ENCODE measurements around the gene SUSD6. TPM values are rescaled to one million over a fixed set of nuclear protein-coding genes. Genes with fewer than 3 reads are reported as not detected.

SUSD6 gene
- total RNA-seq: 21.0 and 22.3 TPM in 2 replicates
- long read RNA-seq, partial matches to known transcripts: 11 of 15 reads
- long read RNA-seq, other reads (novel, unspliced or antisense): 4 of 15 reads

DNA sequence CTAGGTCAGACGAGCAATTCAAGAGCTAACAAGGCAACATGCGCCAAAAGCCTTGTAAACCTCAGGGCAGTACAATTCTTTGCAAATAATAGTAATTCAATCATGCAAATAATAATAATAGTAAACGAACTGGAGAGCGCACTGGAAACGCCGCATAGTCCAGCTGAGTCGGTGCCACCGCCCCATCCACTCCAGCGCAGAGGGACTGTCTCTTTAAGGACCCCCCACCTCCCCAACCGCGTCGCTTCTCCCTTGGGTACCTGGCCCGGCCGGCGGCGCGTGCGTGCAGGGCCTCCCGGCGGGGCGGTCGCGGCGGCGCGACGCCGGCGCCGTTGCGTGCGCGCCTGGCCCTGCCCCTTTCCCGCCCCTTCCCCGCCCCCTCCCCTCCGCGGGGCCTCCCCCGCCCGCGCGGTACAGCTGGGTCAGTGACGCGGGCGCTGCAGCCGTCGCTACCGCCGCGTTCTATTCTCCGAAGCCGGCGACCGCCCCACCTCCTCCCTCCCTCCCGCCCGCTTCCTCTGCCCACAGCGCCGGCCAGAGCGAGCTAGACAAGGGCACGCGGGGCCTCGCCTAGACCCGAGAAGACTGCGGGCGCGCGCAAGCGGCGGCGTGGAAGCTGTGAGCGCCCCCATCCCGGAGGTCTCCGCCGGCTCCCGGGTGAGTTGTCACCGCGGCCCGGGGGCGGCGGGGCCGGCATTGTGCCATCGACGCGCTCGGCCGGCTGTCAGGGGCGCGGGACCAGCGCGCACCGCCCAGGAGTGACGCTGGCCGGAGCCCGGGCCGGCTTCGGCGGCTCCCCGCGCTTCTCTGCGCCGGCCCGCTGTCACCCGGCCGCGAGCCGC, at the start of gene SUSD6:
SUSD6 (plus strand) TSS at position 425 of the 842 bp plus-strand sequence. CDS start 46,997 bp downstream, outside the sequence.
- peaks cover 49% of the 10 kb centered on the region for H3K4me1 Mint-ChIP-seq (ENCODE audit: low read depth)
- peak; percentile 75 for DNase-seq (ENCODE audit: low spot score, unreplicated experiment)
- H3K9me3 Mint-ChIP-seq (ENCODE audit: low read depth): no peaks in the 10 kb centered on the region
- peaks cover 1% of the 10 kb centered on the region for H3K36me3 Mint-ChIP-seq (ENCODE audit: insufficient read depth)
- TF ChIP-seq CTCF (IDR thresholded peaks at IDR 0.05; ENCODE audit: unreplicated experiment): no peak
- H3K27me3 Mint-ChIP-seq: no peaks in the 10 kb centered on the region
- peak within 1 kb of the TSS; percentile 92 for H3K4me3 Mint-ChIP-seq (ENCODE audit: low read depth)
- H3K27ac Mint-ChIP-seq: peak within 1 kb of the TSS; percentile 93

DNA sequence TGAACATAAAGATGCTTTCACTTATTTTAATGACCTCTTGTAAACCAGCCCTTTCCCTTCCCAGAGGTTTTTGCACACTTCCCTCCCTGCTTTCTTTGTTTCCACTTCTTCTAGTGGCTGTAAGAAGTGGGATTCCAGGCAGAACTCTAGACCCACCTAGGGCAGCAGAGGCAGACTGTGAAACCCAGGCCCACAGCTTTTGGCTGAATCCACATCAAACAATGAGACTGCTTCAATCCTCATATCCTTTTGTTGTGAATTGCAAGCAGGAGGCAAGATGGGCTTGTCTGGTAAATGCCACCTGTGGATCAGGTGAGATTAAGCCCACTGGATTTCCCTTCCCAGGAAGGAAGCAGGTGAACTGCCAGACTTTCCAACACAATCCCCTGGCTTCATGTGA, 49.5 kb upstream of the SUSD6 start:
- H3K9me3 Mint-ChIP-seq (ENCODE audit: low read depth): no peaks in the 10 kb centered on the region
- TF ChIP-seq CTCF (IDR thresholded peaks at IDR 0.05; ENCODE audit: unreplicated experiment): no peak
- peaks cover 4% of the 10 kb centered on the region for H3K4me1 Mint-ChIP-seq (ENCODE audit: low read depth)
- H3K27ac Mint-ChIP-seq: no peak overlapping the region
- H3K4me3 Mint-ChIP-seq (ENCODE audit: low read depth): no peak overlapping the region
- DNase-seq (ENCODE audit: low spot score, unreplicated experiment): no peak
- peaks cover 31% of the 10 kb centered on the region for H3K27me3 Mint-ChIP-seq
- H3K36me3 Mint-ChIP-seq (ENCODE audit: insufficient read depth): no peaks in the 10 kb centered on the region

DNA sequence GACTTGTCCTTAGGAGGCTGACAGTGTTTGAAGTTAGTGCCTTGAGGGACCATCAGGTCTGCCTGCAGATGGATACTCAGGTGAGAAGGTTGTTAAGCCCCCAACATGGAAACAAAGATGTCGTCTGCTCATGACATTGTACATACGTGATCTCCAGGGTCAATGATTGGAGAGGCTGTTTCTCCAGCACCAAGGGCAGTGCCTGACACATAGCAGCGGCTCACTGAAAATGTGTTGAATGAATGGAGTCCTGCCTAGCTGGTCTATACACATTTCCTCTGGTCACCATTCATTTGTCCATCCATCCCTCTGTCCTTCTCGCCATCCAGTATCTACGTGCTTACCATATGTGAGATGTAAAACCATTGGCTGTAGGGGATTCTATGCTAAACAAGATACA, 43.8 kb upstream of the SUSD6 start:
- H3K27ac Mint-ChIP-seq: no peak overlapping the region
- no peak overlapping the region for H3K4me3 Mint-ChIP-seq (ENCODE audit: low read depth)
- H3K4me1 Mint-ChIP-seq (ENCODE audit: low read depth): no peaks in the 10 kb centered on the region
- no peaks in the 10 kb centered on the region for H3K36me3 Mint-ChIP-seq (ENCODE audit: insufficient read depth)
- no peak for TF ChIP-seq CTCF (IDR thresholded peaks at IDR 0.05; ENCODE audit: unreplicated experiment)
- DNase-seq (ENCODE audit: low spot score, unreplicated experiment): no peak
- peaks cover 47% of the 10 kb centered on the region for H3K27me3 Mint-ChIP-seq
- no peaks in the 10 kb centered on the region for H3K9me3 Mint-ChIP-seq (ENCODE audit: low read depth)

DNA sequence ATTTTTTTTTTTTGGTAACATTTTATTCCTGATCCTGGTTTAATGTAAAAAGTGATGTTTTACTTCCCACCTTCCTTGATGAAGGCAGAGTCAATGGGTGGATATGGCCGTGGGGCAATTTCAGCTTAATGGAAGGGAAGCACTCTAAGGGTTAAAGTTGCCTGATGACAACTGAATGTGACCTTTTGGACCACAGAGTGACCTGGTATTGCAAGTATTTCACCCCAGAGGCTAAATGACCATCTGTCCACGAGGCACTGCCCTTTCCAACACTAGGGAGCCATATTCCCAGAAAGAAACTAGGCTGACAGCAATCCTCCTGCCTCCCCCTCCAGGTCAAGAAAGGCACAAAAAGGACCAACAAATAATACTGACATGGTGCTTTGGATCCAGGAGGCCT, 41.5 kb upstream of the SUSD6 start:
- no peak for DNase-seq (ENCODE audit: low spot score, unreplicated experiment)
- TF ChIP-seq CTCF (IDR thresholded peaks at IDR 0.05; ENCODE audit: unreplicated experiment): no peak
- Mint-ChIP-seq H3K4me3 (ENCODE audit: low read depth) (no peak overlapping the region), H3K36me3 (ENCODE audit: insufficient read depth) (peaks cover 2% of the 10 kb centered on the region), H3K27ac (no peak overlapping the region), H3K27me3 (peaks cover 60% of the 10 kb centered on the region), H3K9me3 (ENCODE audit: low read depth) (no peaks in the 10 kb centered on the region), H3K4me1 (ENCODE audit: low read depth) (peaks cover 2% of the 10 kb centered on the region)

DNA sequence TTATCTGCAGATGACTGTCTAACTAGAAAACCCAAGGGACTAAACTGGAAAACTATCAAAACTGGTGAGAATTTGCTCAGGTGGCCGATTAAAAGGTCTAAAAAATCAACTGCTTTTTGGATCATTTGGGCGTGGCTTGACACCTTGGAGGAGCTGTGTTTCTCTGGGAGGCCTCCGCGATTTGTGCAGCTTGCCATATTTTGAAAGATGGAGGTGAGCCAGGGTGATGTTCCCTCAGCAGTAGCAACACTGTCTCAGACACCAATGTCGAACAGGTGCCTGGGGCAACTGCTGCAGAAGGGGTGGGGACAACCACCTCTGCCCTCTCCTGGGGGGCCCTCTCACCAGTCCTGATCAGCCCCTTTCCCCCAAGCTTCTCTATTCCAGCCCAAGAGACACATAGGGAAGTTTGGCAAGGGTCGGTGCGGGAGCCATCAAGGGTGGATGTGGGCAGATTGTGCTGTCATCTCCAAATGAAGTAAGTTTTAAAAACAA, 40.5 kb upstream of the SUSD6 start:
- Mint-ChIP-seq H3K36me3 (ENCODE audit: insufficient read depth) (peaks cover 2% of the 10 kb centered on the region), H3K9me3 (ENCODE audit: low read depth) (no peaks in the 10 kb centered on the region), H3K27me3 (peaks cover 62% of the 10 kb centered on the region), H3K4me1 (ENCODE audit: low read depth) (peaks cover 2% of the 10 kb centered on the region), H3K4me3 (ENCODE audit: low read depth) (no peak overlapping the region), H3K27ac (no peak overlapping the region)
- TF ChIP-seq CTCF (IDR thresholded peaks at IDR 0.05; ENCODE audit: unreplicated experiment): no peak
- DNase-seq (ENCODE audit: low spot score, unreplicated experiment): no peak

All from progenitor cell of endocrine pancreas (in vitro differentiated cells).